GDM1 (cell line): ENCODE data around the gene TRAPPC2.

Source experiments
- DNase-seq: peaks from one replicate; lab custom pipeline; 2025; lab: John Stamatoyannopoulos, UW

TRAPPC2 gene

GRCh38 chrX:13669246-13669737 lies 65.1 kb downstream of the TRAPPC2 start:
- DNase-seq = no peak

GRCh38 chrX:13667919-13668318 lies 66.5 kb downstream of the TRAPPC2 start:
- DNase-seq = no peak

GRCh38 chrX:13666836-13667235 lies 67.6 kb downstream of the TRAPPC2 start:
- DNase-seq = no peak

GRCh38 chrX:13664020-13664419 lies 70.4 kb downstream of the TRAPPC2 start:
- no peak for DNase-seq

- no peak for DNase-seq
Observed at GRCh38 chrX:13662355-13662791, 72.0 kb downstream of the TRAPPC2 start.
